Mucosa of descending colon (tissue), 3 donors: ENCODE data around the gene TPST1. TPM values are rescaled to one million over a fixed set of nuclear protein-coding genes. Genes with fewer than 3 reads are reported as not detected.
"Not testable (repeated sequence)": the region's sequence is repeated elsewhere in the genome, so short reads cannot be mapped to it uniquely, and the experiment has no call there.

ENCODE experiments used
- ATAC-seq: fragments of 200-7000 bp; cut with Tn5 transposase; one replicate; pipeline ENCODE4 v1.9.1; 2020; ENCODE audit warnings: mild to moderate bottlenecking, moderate library complexity
- DNase-seq, 3 donors: peaks; one replicate each; pipeline ENCODE4 v3.0.0-alpha.2; 2020
- H3K36me3 ChIP-seq: fragments of 200-600 bp; one replicate; pipeline ENCODE4 v1.8.0; 2021; ENCODE audit warnings: low read depth, mild to moderate bottlenecking
- H3K4me1 ChIP-seq: fragments of 200-600 bp; one replicate; pipeline ENCODE4 v1.8.0; 2021; ENCODE audit warnings: low read depth, mild to moderate bottlenecking
- H3K4me3 ChIP-seq: fragments of 200-600 bp; one replicate; pipeline ENCODE4 v1.8.0; 2021; ENCODE audit warnings: mild to moderate bottlenecking
- H3K9me3 ChIP-seq: fragments of 200-600 bp; one replicate; pipeline ENCODE4 v1.8.0; 2021; ENCODE audit warnings: mild to moderate bottlenecking
- CTCF ChIP-seq: fragments of 200-600 bp; IDR thresholded peaks from one replicate; pipeline ENCODE4 v1.8.0; 2022; ENCODE audit warnings: antibody characterized with exemption, mild to moderate bottlenecking
- intact Hi-C, 2 donors: fragments of 100-400 bp; cut with DNase I in 1 of 2; cut with micrococcal nuclease in 1 of 2; formaldehyde crosslinking; loops; one replicate each; pipeline versions ENCODE4 v1.11.0 to v1.11.1; 2022; cut with DNase I, micrococcal nuclease
- long read RNA-seq, 2 donors: library from polyadenylated mRNA; unstranded; transcript quantifications; one replicate each; pipeline ENCODE4 v2.0.0, GENCODE V29; 2019 to 2021
- total RNA-seq, 3 donors: library from RNA; stranded (reverse); fragmentation: NEBNext Ultra II Directional in 2 of 3; extraction: Animal tissue kit (Norgen Biotek cat#: 25700) in 2 of 3; gene quantifications; one replicate each; pipeline versions ENCODE4 v1.2.1 to v1.2.4, GENCODE V29; 2021 to 2023
- donor health status: DM: no; HTN: no; CAD: no; lungs with moderate emphysema.
- donor health status: DM: no; HTN: no; CAD: no.
- donor health status: DM: no; HTN: yes; CAD: no.

Gene TPST1
- 10 to 100 TPM in 1 of 3 donors, 1 to 10 TPM in 2; 3.5 to 15.0 (median 8.5) TPM for total RNA-seq
- long read RNA-seq, donor 1, transcript TPST1-201 (6 exons, 2,116 nt): major isoform, 9 of 15 reads
- long read RNA-seq, donor 1, partial matches to known transcripts: 0 of 15 reads
- long read RNA-seq, donor 1, other reads (novel, unspliced or antisense): 6 of 15 reads
- long read RNA-seq, donor 2, transcript TPST1-201 (6 exons, 2,116 nt): major isoform, 10 of 10 reads
- long read RNA-seq, donor 2, partial matches to known transcripts: 0 of 10 reads
- long read RNA-seq, donor 2, other reads (novel, unspliced or antisense): 0 of 10 reads

- ATAC-seq (peak; percentile 96), DNase-seq (peak; percentile 74 to 87 (median 86))
- TF ChIP-seq CTCF: peak; percentile 49
- H3K4me1 ChIP-seq: peaks cover 3% of the 10 kb centered on the region
- no peaks in the 10 kb centered on the region for H3K9me3 ChIP-seq
- no peaks in the 10 kb centered on the region for H3K36me3 ChIP-seq
- intact Hi-C loops: no loop called here
- peak within 1 kb of the TSS; percentile 70 for H3K4me3 ChIP-seq
These were observed at the start of gene TPST1 for GRCh38 chr7:66204822-66205740. Gene TPST1, plus strand, starts transcription at chr7:66205334. Its CDS starts 35,092 bp downstream, at chr7:66240426.

GRCh38 chr7:66156035-66156434 is 49.1 kb upstream of the TPST1 start:
- H3K4me1 ChIP-seq, intact Hi-C loops, DNase-seq, ATAC-seq, H3K4me3 ChIP-seq, H3K36me3 ChIP-seq, H3K9me3 ChIP-seq: not testable (repeated sequence)

- H3K36me3 ChIP-seq: no peaks in the 10 kb centered on the region
- H3K4me3 ChIP-seq: no peak overlapping the region
- intact Hi-C loops: no loop called here
- H3K9me3 ChIP-seq: no peaks in the 10 kb centered on the region
- ATAC-seq: no peak
- DNase-seq: no peak
- TF ChIP-seq CTCF: no peak
- no peaks in the 10 kb centered on the region for H3K4me1 ChIP-seq
These were observed 48.1 kb upstream of the TPST1 start for GRCh38 chr7:66157060-66157459.

- DNase-seq: no peak
- no peaks in the 10 kb centered on the region for H3K9me3 ChIP-seq
- intact Hi-C loops: no loop called here
- no peaks in the 10 kb centered on the region for H3K36me3 ChIP-seq
- no peak overlapping the region for H3K4me3 ChIP-seq
- ATAC-seq: no peak
- no peaks in the 10 kb centered on the region for H3K4me1 ChIP-seq
- TF ChIP-seq CTCF: no peak
These were observed 42.5 kb upstream of the TPST1 start for GRCh38 chr7:66162622-66163021.

- no peak for TF ChIP-seq CTCF
- intact Hi-C loops: no loop called here
- Histone ChIP-seq H3K4me1 (no peaks in the 10 kb centered on the region), H3K36me3 (no peaks in the 10 kb centered on the region), H3K4me3 (no peak overlapping the region), H3K9me3 (no peaks in the 10 kb centered on the region)
- DNase-seq (no peak), ATAC-seq (no peak)
These were observed 41.9 kb upstream of the TPST1 start for GRCh38 chr7:66163186-66163610.

GRCh38 chr7:66164356-66164755 is 40.8 kb upstream of the TPST1 start:
- intact Hi-C loops: no loop called here
- no peak for TF ChIP-seq CTCF
- Histone ChIP-seq H3K9me3 (no peaks in the 10 kb centered on the region), H3K4me1 (no peaks in the 10 kb centered on the region), H3K4me3 (no peak overlapping the region), H3K36me3 (no peaks in the 10 kb centered on the region)
- ATAC-seq (no peak), DNase-seq (no peak)
